DOHH2 (cell line): ENCODE results near the gene CPT1B.

Source experiments
- EZH2phosphoT487 ChIP-seq: fragments of 200-600 bp; sonication (generic); IDR thresholded peaks from 2 replicates; pipeline ENCODE4 v1.6.1; 2017; ENCODE audit warnings: borderline replicate concordance, mild to moderate bottlenecking, antibody characterized with exemption, low read length, moderate library complexity, mixed read lengths
- TF ChIP-seq, protein P1 (sequence below): fragments of 200-600 bp; sonication (generic); IDR thresholded peaks from one replicate; pipeline ENCODE4 v1.5.1; 2014; ENCODE audit warnings: antibody characterized with exemption, mild to moderate bottlenecking, low read depth, low read length; ENCODE audit not compliant: poor library complexity, severe bottlenecking

DNA sequence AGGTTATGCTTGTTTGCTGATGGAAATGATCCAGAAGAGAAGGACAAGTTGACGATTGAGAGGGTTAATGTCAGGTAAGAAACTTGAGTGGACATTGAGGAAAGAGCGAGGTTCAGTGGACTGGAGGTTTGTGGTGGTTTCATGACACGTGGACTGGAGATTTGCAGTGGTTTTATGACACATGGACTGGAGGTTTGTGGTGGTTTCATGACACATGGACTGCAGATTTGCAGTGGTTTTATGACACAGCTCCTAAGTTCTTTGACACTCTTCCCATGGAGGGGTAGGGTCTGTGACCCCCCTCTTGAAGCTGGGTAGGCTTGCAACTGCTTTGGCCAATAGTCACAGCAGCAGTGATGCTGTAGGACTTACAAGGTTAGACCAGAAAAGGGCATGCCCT is 17.0 kb upstream of the CPT1B start:
- TF ChIP-seq, protein P1, sequence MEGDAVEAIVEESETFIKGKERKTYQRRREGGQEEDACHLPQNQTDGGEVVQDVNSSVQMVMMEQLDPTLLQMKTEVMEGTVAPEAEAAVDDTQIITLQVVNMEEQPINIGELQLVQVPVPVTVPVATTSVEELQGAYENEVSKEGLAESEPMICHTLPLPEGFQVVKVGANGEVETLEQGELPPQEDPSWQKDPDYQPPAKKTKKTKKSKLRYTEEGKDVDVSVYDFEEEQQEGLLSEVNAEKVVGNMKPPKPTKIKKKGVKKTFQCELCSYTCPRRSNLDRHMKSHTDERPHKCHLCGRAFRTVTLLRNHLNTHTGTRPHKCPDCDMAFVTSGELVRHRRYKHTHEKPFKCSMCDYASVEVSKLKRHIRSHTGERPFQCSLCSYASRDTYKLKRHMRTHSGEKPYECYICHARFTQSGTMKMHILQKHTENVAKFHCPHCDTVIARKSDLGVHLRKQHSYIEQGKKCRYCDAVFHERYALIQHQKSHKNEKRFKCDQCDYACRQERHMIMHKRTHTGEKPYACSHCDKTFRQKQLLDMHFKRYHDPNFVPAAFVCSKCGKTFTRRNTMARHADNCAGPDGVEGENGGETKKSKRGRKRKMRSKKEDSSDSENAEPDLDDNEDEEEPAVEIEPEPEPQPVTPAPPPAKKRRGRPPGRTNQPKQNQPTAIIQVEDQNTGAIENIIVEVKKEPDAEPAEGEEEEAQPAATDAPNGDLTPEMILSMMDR: no peak
- no peak for TF ChIP-seq EZH2phosphoT487
